Activated naive CD8-positive, alpha-beta T cell (primary cell): ENCODE results near the gene IRF2BPL.
A peak's percentile ranks its signal among the peaks of the same experiment; 100 is the strongest.
"Not testable (repeated sequence)": the region's sequence is repeated elsewhere in the genome, so short reads cannot be mapped to it uniquely, and the experiment has no call there.

ENCODE experiments used
- H3K27ac Mint-ChIP-seq: one replicate; pipeline ENCODE4 v1.8.0; 2021; ENCODE audit warnings: mixed read lengths
- H3K27me3 Mint-ChIP-seq: one replicate; pipeline ENCODE4 v1.8.0; 2021; ENCODE audit warnings: mixed read lengths
- H3K36me3 Mint-ChIP-seq: one replicate; pipeline ENCODE4 v1.8.0; 2021; ENCODE audit warnings: mixed read lengths
- H3K4me1 Mint-ChIP-seq: one replicate; pipeline ENCODE4 v1.8.0; 2021; ENCODE audit warnings: low read depth, mixed read lengths
- H3K4me3 Mint-ChIP-seq: one replicate; pipeline ENCODE4 v1.8.0; 2021; ENCODE audit warnings: mild to moderate bottlenecking, mixed read lengths
- H3K9me3 Mint-ChIP-seq: one replicate; pipeline ENCODE4 v1.8.0; 2021; ENCODE audit warnings: low read depth, mixed read lengths

Gene IRF2BPL

GRCh38 chr14:77032491-77032843 lies 4.0 kb upstream of the IRF2BPL start:
- peak overlapping the region; percentile 94 for H3K27ac Mint-ChIP-seq
- H3K27me3 Mint-ChIP-seq: no peaks in the 10 kb centered on the region
- H3K4me1 Mint-ChIP-seq: peaks cover 73% of the 10 kb centered on the region
- peaks cover 4% of the 10 kb centered on the region for H3K36me3 Mint-ChIP-seq
- H3K9me3 Mint-ChIP-seq: no peaks in the 10 kb centered on the region
- H3K4me3 Mint-ChIP-seq: peak overlapping the region; percentile 91

- H3K27me3 Mint-ChIP-seq: no peaks in the 10 kb centered on the region
- peaks cover 4% of the 10 kb centered on the region for H3K36me3 Mint-ChIP-seq
- peak overlapping the region; percentile 91 for H3K4me3 Mint-ChIP-seq
- peak overlapping the region; percentile 94 for H3K27ac Mint-ChIP-seq
- peaks cover 68% of the 10 kb centered on the region for H3K4me1 Mint-ChIP-seq
- H3K9me3 Mint-ChIP-seq: no peaks in the 10 kb centered on the region
These were observed 3.4 kb upstream of the IRF2BPL start for GRCh38 chr14:77031759-77032490.

- H3K27me3 Mint-ChIP-seq: no peaks in the 10 kb centered on the region
- H3K4me3 Mint-ChIP-seq: peak overlapping the region; percentile 77
- H3K4me1 Mint-ChIP-seq: peaks cover 66% of the 10 kb centered on the region
- peaks cover 10% of the 10 kb centered on the region for H3K36me3 Mint-ChIP-seq
- H3K9me3 Mint-ChIP-seq: no peaks in the 10 kb centered on the region
- H3K27ac Mint-ChIP-seq: no peak overlapping the region
These were observed 747 bp downstream of the IRF2BPL start for GRCh38 chr14:77027538-77028383.

GRCh38 chr14:77026930-77027537 lies 1.5 kb downstream of the IRF2BPL start:
- Mint-ChIP-seq H3K27me3 (no peaks in the 10 kb centered on the region), H3K36me3 (peaks cover 10% of the 10 kb centered on the region), H3K27ac (no peak overlapping the region), H3K9me3 (no peaks in the 10 kb centered on the region), H3K4me3 (peak overlapping the region; percentile 81), H3K4me1 (peaks cover 66% of the 10 kb centered on the region)

- H3K4me3 Mint-ChIP-seq: peak overlapping the region; percentile 81
- H3K27me3 Mint-ChIP-seq: no peaks in the 10 kb centered on the region
- peaks cover 64% of the 10 kb centered on the region for H3K4me1 Mint-ChIP-seq
- no peaks in the 10 kb centered on the region for H3K9me3 Mint-ChIP-seq
- H3K27ac Mint-ChIP-seq: no peak overlapping the region
- peaks cover 8% of the 10 kb centered on the region for H3K36me3 Mint-ChIP-seq
These were observed 2.2 kb downstream of the IRF2BPL start for GRCh38 chr14:77026166-77026929.

GRCh38 chr14:77025744-77026165 lies 2.8 kb downstream of the IRF2BPL start:
- peaks cover 8% of the 10 kb centered on the region for H3K36me3 Mint-ChIP-seq
- H3K27ac Mint-ChIP-seq: no peak overlapping the region
- peak overlapping the region; percentile 79 for H3K4me3 Mint-ChIP-seq
- peaks cover 58% of the 10 kb centered on the region for H3K4me1 Mint-ChIP-seq
- no peaks in the 10 kb centered on the region for H3K27me3 Mint-ChIP-seq
- H3K9me3 Mint-ChIP-seq: no peaks in the 10 kb centered on the region

GRCh38 chr14:77024171-77024691 lies 4.3 kb downstream of the IRF2BPL start:
- Mint-ChIP-seq H3K27me3 (no peaks in the 10 kb centered on the region), H3K4me1 (peaks cover 47% of the 10 kb centered on the region), H3K27ac (peak overlapping the region; percentile 73), H3K9me3 (no peaks in the 10 kb centered on the region), H3K36me3 (peaks cover 7% of the 10 kb centered on the region), H3K4me3 (peak overlapping the region; percentile 83)

GRCh38 chr14:77023001-77023996 lies 5.2 kb downstream of the IRF2BPL start:
- Mint-ChIP-seq H3K9me3 (no peaks in the 10 kb centered on the region), H3K4me3 (peak overlapping the region; percentile 39), H3K27ac (peak overlapping the region; percentile 28), H3K27me3 (no peaks in the 10 kb centered on the region), H3K36me3 (peaks cover 6% of the 10 kb centered on the region), H3K4me1 (peaks cover 40% of the 10 kb centered on the region)

- peaks cover 40% of the 10 kb centered on the region for H3K4me1 Mint-ChIP-seq
- H3K4me3 Mint-ChIP-seq: peak overlapping the region; percentile 32
- H3K36me3 Mint-ChIP-seq: peaks cover 6% of the 10 kb centered on the region
- no peaks in the 10 kb centered on the region for H3K27me3 Mint-ChIP-seq
- no peaks in the 10 kb centered on the region for H3K9me3 Mint-ChIP-seq
- peak overlapping the region; percentile 28 for H3K27ac Mint-ChIP-seq
These were observed 6.2 kb downstream of the IRF2BPL start for GRCh38 chr14:77022236-77022852.

- H3K27me3 Mint-ChIP-seq, H3K4me3 Mint-ChIP-seq, H3K27ac Mint-ChIP-seq, H3K9me3 Mint-ChIP-seq, H3K36me3 Mint-ChIP-seq: not testable (repeated sequence)
- peaks cover 38% of the 10 kb centered on the region for H3K4me1 Mint-ChIP-seq
These were observed 7.1 kb downstream of the IRF2BPL start for GRCh38 chr14:77021424-77021823.

GRCh38 chr14:77018785-77019184 lies 9.7 kb downstream of the IRF2BPL start:
- H3K9me3 Mint-ChIP-seq: no peaks in the 10 kb centered on the region
- H3K27ac Mint-ChIP-seq: no peak overlapping the region
- no peaks in the 10 kb centered on the region for H3K36me3 Mint-ChIP-seq
- H3K27me3 Mint-ChIP-seq: no peaks in the 10 kb centered on the region
- no peak overlapping the region for H3K4me3 Mint-ChIP-seq
- peaks cover 21% of the 10 kb centered on the region for H3K4me1 Mint-ChIP-seq

GRCh38 chr14:77017666-77018065 lies 10.8 kb downstream of the IRF2BPL start:
- Mint-ChIP-seq H3K9me3 (no peaks in the 10 kb centered on the region), H3K36me3 (no peaks in the 10 kb centered on the region), H3K4me1 (peaks cover 10% of the 10 kb centered on the region), H3K27me3 (no peaks in the 10 kb centered on the region), H3K4me3 (no peak overlapping the region), H3K27ac (no peak overlapping the region)

- no peak overlapping the region for H3K4me3 Mint-ChIP-seq
These were observed 13.8 kb downstream of the IRF2BPL start for GRCh38 chr14:77014734-77015133.

More at GRCh38 chr14:77014734-77015133, 13.8 kb downstream of the IRF2BPL start:
- Mint-ChIP-seq H3K36me3 (no peaks in the 10 kb centered on the region), H3K27ac (no peak overlapping the region), H3K9me3 (no peaks in the 10 kb centered on the region), H3K4me1 (peaks cover 7% of the 10 kb centered on the region), H3K27me3 (no peaks in the 10 kb centered on the region)
